IMR-90 (cell line): ENCODE measurements around the gene IRAK3. TPM values are rescaled to one million over a fixed set of nuclear protein-coding genes. Genes with fewer than 3 reads are reported as not detected.

Experiments
- ATAC-seq: fragments of 200-7000 bp; cut with Tn5 transposase; 2 replicates; pipeline ENCODE4 v1.9.1; 2020; ENCODE audit warnings: low read depth, mild to moderate bottlenecking, moderate library complexity
- BruUV-seq: library from RNA; stranded (reverse); fragments of 400-500 nt; replicated peaks from 2 replicates; lab custom pipeline; 2021; lab: Mats Ljungman, UMichigan
- CTCF ChIA-PET: fragments of 300-600 bp; formaldehyde crosslinking; extraction: SDS; loops from one replicate; lab custom pipeline; 2021; ENCODE audit warnings: antibody characterized with exemption; lab: Yijun Ruan, JAX
- POLR2A ChIA-PET: fragments of 300-600 bp; sonication (Branson Sonifier 250); formaldehyde crosslinking; loops from one replicate; lab custom pipeline; 2022; ENCODE audit warnings: antibody characterized with exemption; ENCODE audit not compliant: unreplicated experiment; lab: Charles Lee
- DNase-seq: peaks from one replicate; pipeline ENCODE4 v3.0.0; 2013
- H2AFZ ChIP-seq: replicated peaks from 2 replicates; pipeline ENCODE3; 2013; ENCODE audit warnings: low read length, mild to moderate bottlenecking; ENCODE audit not compliant: poor library complexity
- H2AK5ac ChIP-seq: 2 replicates; pipeline ENCODE4 v1.6.1; 2013; ENCODE audit warnings: low read depth, low read length, inconsistent platforms
- H2AK9ac ChIP-seq: replicated peaks from 2 replicates; pipeline ENCODE3; 2013; ENCODE audit warnings: mild to moderate bottlenecking, low read depth, low read length, moderate library complexity; ENCODE audit not compliant: poor library complexity
- H2BK120ac ChIP-seq: 2 replicates; pipeline ENCODE4 v1.6.1; 2013; ENCODE audit warnings: low read depth, low read length, inconsistent platforms
- H2BK15ac ChIP-seq: 3 replicates; pipeline ENCODE4 v1.6.1; 2013; ENCODE audit warnings: low read depth, low read length, inconsistent platforms
- H2BK20ac ChIP-seq: 2 replicates; pipeline ENCODE4 v1.6.1; 2013; ENCODE audit warnings: low read depth, mild to moderate bottlenecking, inconsistent platforms, low read length, moderate library complexity
- H2BK5ac ChIP-seq: 2 replicates; pipeline ENCODE4 v1.6.1; 2013; ENCODE audit warnings: mild to moderate bottlenecking, low read depth, low read length, inconsistent platforms; ENCODE audit not compliant: poor library complexity, severe bottlenecking
- H3K14ac ChIP-seq: replicated peaks from 2 replicates; pipeline ENCODE4 v1.6.1; 2013; ENCODE audit warnings: low read depth, low read length, inconsistent platforms
- H3K18ac ChIP-seq: 2 replicates; pipeline ENCODE4 v1.6.1; 2013; ENCODE audit warnings: low read depth, low read length, control low read depth
- H3K23ac ChIP-seq: 2 replicates; pipeline ENCODE4 v1.6.1; 2013; ENCODE audit warnings: low read depth, low read length, inconsistent platforms
- H3K27ac ChIP-seq: 2 replicates; pipeline ENCODE4 v1.5.1; 2013; ENCODE audit warnings: mild to moderate bottlenecking, control low read depth, low read length; ENCODE audit not compliant: insufficient read depth
- H3K27me3 ChIP-seq: 2 replicates; pipeline ENCODE4 v1.6.1; 2013; ENCODE audit warnings: low read length; ENCODE audit not compliant: control insufficient read depth, insufficient read depth
- H3K36me3 ChIP-seq: 2 replicates; pipeline ENCODE4 v1.6.1; 2013; ENCODE audit warnings: low read length, mixed read lengths; ENCODE audit not compliant: control insufficient read depth, insufficient read depth
- H3K4ac ChIP-seq: 2 replicates; pipeline ENCODE4 v1.6.1; 2013; ENCODE audit warnings: low read depth, low read length, inconsistent platforms
- H3K4me1 ChIP-seq: 2 replicates; pipeline ENCODE4 v1.6.1; 2013; ENCODE audit warnings: low read length, mixed read lengths; ENCODE audit not compliant: control insufficient read depth, insufficient read depth
- H3K4me2 ChIP-seq: 2 replicates; pipeline ENCODE4 v1.6.1; 2013; ENCODE audit warnings: low read depth, mild to moderate bottlenecking, control low read depth, low read length, moderate library complexity
- H3K4me3 ChIP-seq: 2 replicates; pipeline ENCODE4 v1.5.1; 2013; ENCODE audit warnings: low read depth, mild to moderate bottlenecking, control low read depth, low read length, moderate library complexity; ENCODE audit not compliant: insufficient read depth
- H3K56ac ChIP-seq: 2 replicates; pipeline ENCODE4 v1.6.1; 2013; ENCODE audit warnings: low read length, inconsistent platforms; ENCODE audit not compliant: insufficient read depth; ENCODE audit errors: extremely low read depth
- H3K79me1 ChIP-seq, 2 experiments: 2 replicates each; pipeline ENCODE4 v1.6.1; 2013; ENCODE audit warnings: low read length in 2 of 2, inconsistent platforms in 1 of 2, low read depth in 1 of 2
- H3K9ac ChIP-seq: 2 replicates; pipeline ENCODE4 v1.6.1; 2013; ENCODE audit warnings: low read depth, low read length, control low read depth
- H3K9me1 ChIP-seq: 2 replicates; pipeline ENCODE4 v1.6.1; 2013; ENCODE audit warnings: low read length, inconsistent platforms; ENCODE audit not compliant: insufficient read depth
- H3K9me3 ChIP-seq: 2 replicates; pipeline ENCODE4 v1.6.1; 2013; ENCODE audit warnings: low read length; ENCODE audit not compliant: control insufficient read depth, insufficient read depth
- H4K20me1 ChIP-seq: 2 replicates; pipeline ENCODE4 v1.6.1; 2013; ENCODE audit warnings: low read length, inconsistent platforms; ENCODE audit not compliant: insufficient read depth
- H4K5ac ChIP-seq: 2 replicates; pipeline ENCODE4 v1.6.1; 2013; ENCODE audit warnings: mild to moderate bottlenecking, low read depth, low read length, control low read depth
- H4K8ac ChIP-seq, 2 experiments: 2 replicates each; pipeline ENCODE4 v1.6.1; 2013; ENCODE audit warnings: low read depth in 2 of 2, low read length in 2 of 2, control low read depth in 1 of 2, inconsistent platforms in 1 of 2
- H4K91ac ChIP-seq: 2 replicates; pipeline ENCODE4 v1.6.1; 2013; ENCODE audit warnings: low read depth, low read length, inconsistent platforms; ENCODE audit not compliant: insufficient read depth
- MAFK ChIP-seq: IDR thresholded peaks from 2 replicates; pipeline ENCODE4 v1.6.1; 2012; ENCODE audit warnings: low read depth, low read length, improper control_type of control experiment
- MXI1 ChIP-seq: IDR thresholded peaks from 2 replicates; pipeline ENCODE4 v1.6.1; 2012; ENCODE audit warnings: low read depth, mild to moderate bottlenecking, low read length, moderate library complexity, borderline replicate concordance
- POLR2A ChIP-seq: IDR thresholded peaks from 2 replicates; pipeline ENCODE4 v1.6.1; 2012; ENCODE audit warnings: mild to moderate bottlenecking, low read depth, low read length
- RCOR1 ChIP-seq: IDR thresholded peaks from 2 replicates; pipeline ENCODE4 v1.6.1; 2012; ENCODE audit warnings: mild to moderate bottlenecking, low read length, improper control_type of control experiment; ENCODE audit not compliant: insufficient replicate concordance
- dilution Hi-C: fragments of 300-500 bp; cut with HindIII; formaldehyde crosslinking; loops from one replicate; pipeline ENCODE4 v1.14.3; 2018; ENCODE audit warnings: low sequenced_read_pairs; ENCODE audit not compliant: unreplicated experiment
- in situ Hi-C: fragments of 300-500 bp; cut with MboI; formaldehyde crosslinking; loops from 3 replicates; pipeline ENCODE4 v1.14.3; 2019; ENCODE audit warnings: low sequenced_read_pairs, inconsistent platforms, mixed read lengths
- intact Hi-C: fragments of 100-400 bp; cut with micrococcal nuclease; formaldehyde crosslinking; loops from 2 replicates; pipeline ENCODE4 v1.10.0; 2022
- polyA plus RNA-seq, 3 experiments: library from polyadenylated mRNA; depleted of rRNA; stranded (reverse); fragments of >200 nt; gene quantifications; 2 replicates each; pipeline ENCODE4 v1.2.3, GENCODE V29; 2012; ENCODE audit warnings: low replicate concordance in 1 of 3
- total RNA-seq: library from RNA; depleted of rRNA; stranded (reverse); fragments of >200 nt; gene quantifications from 2 replicates; pipeline ENCODE4 v1.2.3, GENCODE V29; 2012
- TF ChIP-seq, protein P1 (sequence below): fragments of 150-350 bp; IDR thresholded peaks from 2 replicates; pipeline ENCODE4 v1.6.1; 2016; ENCODE audit warnings: low read depth, mild to moderate bottlenecking, low read length, moderate library complexity, borderline replicate concordance

Gene IRAK3
- total and polyA plus RNA-seq, 2 of the 4 experiments (the other 2 are of a cell fraction) = 0.53 to 0.72 TPM

DNA sequence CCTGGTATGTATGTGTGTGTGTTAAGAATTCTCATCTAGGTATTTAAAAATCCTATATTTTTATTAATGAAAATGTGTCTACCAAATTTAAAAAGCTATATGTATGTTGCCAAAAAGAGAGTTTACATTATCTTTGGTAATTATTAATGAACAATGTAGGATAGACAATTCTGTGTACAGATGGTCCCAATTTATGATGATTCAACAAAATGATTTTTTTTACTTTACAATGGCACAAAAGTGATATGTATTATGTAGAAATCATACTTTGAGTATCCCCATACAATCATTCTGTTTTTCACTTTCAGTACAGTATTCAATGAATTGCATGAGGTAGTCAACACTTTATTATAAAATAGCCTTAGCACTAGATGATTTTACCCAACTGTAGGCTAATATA is 39.4 kb downstream of the IRAK3 start:
- H4K5ac ChIP-seq = no peak overlapping the region
- H2BK20ac ChIP-seq = no peak overlapping the region
- H3K27me3 ChIP-seq = no peaks in the 10 kb centered on the region
- dilution Hi-C loops (no loop called here), intact Hi-C loops (no loop called here), in situ Hi-C loops (no loop called here)
- H2AK9ac ChIP-seq = no peak overlapping the region
- H2AK5ac ChIP-seq = no peak overlapping the region
- no peak overlapping the region for H2BK15ac ChIP-seq
- no peak overlapping the region for H2BK5ac ChIP-seq
- TF ChIP-seq MXI1 (no peak), RCOR1 (no peak), MAFK (peak; percentile 65; the same call in 1 of the 2 replicates), POLR2A (no peak)
- TF ChIP-seq, protein P1, sequence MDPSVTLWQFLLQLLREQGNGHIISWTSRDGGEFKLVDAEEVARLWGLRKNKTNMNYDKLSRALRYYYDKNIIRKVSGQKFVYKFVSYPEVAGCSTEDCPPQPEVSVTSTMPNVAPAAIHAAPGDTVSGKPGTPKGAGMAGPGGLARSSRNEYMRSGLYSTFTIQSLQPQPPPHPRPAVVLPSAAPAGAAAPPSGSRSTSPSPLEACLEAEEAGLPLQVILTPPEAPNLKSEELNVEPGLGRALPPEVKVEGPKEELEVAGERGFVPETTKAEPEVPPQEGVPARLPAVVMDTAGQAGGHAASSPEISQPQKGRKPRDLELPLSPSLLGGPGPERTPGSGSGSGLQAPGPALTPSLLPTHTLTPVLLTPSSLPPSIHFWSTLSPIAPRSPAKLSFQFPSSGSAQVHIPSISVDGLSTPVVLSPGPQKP = no peak
- H2AFZ ChIP-seq = no peak overlapping the region
- H4K20me1 ChIP-seq = no peaks in the 10 kb centered on the region
- no peaks in the 10 kb centered on the region for H3K36me3 ChIP-seq
- no peak overlapping the region for H3K23ac ChIP-seq
- no peak overlapping the region for H3K4ac ChIP-seq
- DNase-seq (no peak), ATAC-seq (no peak)
- H3K4me3 ChIP-seq = no peak overlapping the region
- H3K79me1 ChIP-seq = no peaks in the 10 kb centered on the region
- POLR2A ChIA-PET = no interaction called here
- H3K9me3 ChIP-seq = no peaks in the 10 kb centered on the region
- CTCF ChIA-PET = no interaction called here
- no peak overlapping the region for H3K56ac ChIP-seq
- no peak overlapping the region for H2BK120ac ChIP-seq
- H3K27ac ChIP-seq = no peak overlapping the region
- H3K4me1 ChIP-seq = no peaks in the 10 kb centered on the region
- no peak overlapping the region for H3K4me2 ChIP-seq
- H3K9ac ChIP-seq = no peak overlapping the region
- H4K8ac ChIP-seq = no peak overlapping the region
- no peaks in the 10 kb centered on the region for H3K9me1 ChIP-seq
- no peak overlapping the region for H3K18ac ChIP-seq
- H4K91ac ChIP-seq = no peak overlapping the region
- no peak overlapping the region for H3K14ac ChIP-seq
- BruUV-seq = no TSS peak
